Measurements from ENCODE around the gene OSMR. TPM values are rescaled to one million over a fixed set of nuclear protein-coding genes. Genes with fewer than 3 reads are reported as not detected.

Gene OSMR
- total and polyA plus RNA-seq, 2 of the 13 experiments (the other 11 are each of a cell fraction or from before 2014, with no cell fraction given), result 21.3 to 86.5 TPM

DNA sequence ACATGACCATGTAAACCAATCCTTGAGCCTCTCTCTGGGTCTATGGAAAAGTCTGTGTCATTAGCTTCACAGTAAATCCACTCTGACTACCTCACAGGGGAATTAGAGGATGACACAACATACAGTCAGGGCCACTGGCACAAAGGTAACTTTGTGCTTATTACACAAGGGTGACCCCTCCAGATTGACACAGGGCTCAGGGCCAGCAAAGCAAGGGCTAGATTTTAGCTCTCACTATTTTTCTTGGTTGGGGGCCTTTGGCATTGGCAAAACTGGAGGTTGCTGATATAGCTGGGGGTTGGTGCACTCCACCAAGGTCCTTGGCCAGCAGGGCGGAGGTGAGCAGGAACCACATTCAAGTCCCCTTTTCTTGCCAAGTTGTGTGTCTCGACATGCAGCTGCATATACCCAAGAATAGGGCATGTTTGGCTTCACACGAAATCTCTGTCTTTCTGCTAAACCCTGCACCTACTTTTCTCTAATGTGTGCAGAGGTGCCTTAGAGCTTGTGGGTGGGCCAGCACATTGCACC lies 15.2 kb upstream of the OSMR start (continued):
- TF ChIP-seq, protein P1, sequence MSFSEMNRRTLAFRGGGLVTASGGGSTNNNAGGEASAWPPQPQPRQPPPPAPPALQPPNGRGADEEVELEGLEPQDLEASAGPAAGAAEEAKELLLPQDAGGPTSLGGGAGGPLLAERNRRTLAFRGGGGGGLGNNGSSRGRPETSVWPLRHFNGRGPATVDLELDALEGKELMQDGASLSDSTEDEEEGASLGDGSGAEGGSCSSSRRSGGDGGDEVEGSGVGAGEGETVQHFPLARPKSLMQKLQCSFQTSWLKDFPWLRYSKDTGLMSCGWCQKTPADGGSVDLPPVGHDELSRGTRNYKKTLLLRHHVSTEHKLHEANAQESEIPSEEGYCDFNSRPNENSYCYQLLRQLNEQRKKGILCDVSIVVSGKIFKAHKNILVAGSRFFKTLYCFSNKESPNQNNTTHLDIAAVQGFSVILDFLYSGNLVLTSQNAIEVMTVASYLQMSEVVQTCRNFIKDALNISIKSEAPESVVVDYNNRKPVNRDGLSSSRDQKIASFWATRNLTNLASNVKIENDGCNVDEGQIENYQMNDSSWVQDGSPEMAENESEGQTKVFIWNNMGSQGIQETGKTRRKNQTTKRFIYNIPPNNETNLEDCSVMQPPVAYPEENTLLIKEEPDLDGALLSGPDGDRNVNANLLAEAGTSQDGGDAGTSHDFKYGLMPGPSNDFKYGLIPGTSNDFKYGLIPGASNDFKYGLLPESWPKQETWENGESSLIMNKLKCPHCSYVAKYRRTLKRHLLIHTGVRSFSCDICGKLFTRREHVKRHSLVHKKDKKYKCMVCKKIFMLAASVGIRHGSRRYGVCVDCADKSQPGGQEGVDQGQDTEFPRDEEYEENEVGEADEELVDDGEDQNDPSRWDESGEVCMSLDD (CRISPR knock-in tag; IDR thresholded peaks at IDR 0.05; ENCODE audit: borderline replicate concordance), result peak; percentile 58; the same call in 1 of the 2 replicates
- TF ChIP-seq CCDC6 (CRISPR knock-in tag; IDR thresholded peaks at IDR 0.05) (peak; percentile 78), REL (CRISPR knock-in tag; conservative IDR thresholded peaks at IDR 0.05) (no peak), ZNF816 (CRISPR knock-in tag; IDR thresholded peaks at IDR 0.05; ENCODE audit: borderline replicate concordance) (no peak), ZNF543 (CRISPR knock-in tag; IDR thresholded peaks at IDR 0.05) (no peak), HNRNPUL1 (IDR thresholded peaks at IDR 0.05; ENCODE audit: low read depth, low read length) (no peak), ELF3 (CRISPR knock-in tag; IDR thresholded peaks at IDR 0.05) (peak; percentile 65), ZNF615 (CRISPR knock-in tag; IDR thresholded peaks at IDR 0.05; ENCODE audit: borderline replicate concordance) (no peak), ZFP1 (CRISPR knock-in tag; IDR thresholded peaks at IDR 0.05) (peak; percentile 65; the same call in 1 of the 2 replicates), FOXO1 (CRISPR knock-in tag; IDR thresholded peaks at IDR 0.05) (peak; percentile 73; the same call in 1 of the 2 replicates), GABPB1 (CRISPR knock-in tag; IDR thresholded peaks at IDR 0.05) (no peak), REXO4 (CRISPR knock-in tag; IDR thresholded peaks at IDR 0.05; ENCODE audit: borderline replicate concordance) (no peak), TGIF2 (CRISPR knock-in tag; IDR thresholded peaks at IDR 0.05) (peak; percentile 62; the same call in 1 of the 2 replicates), NFIB (CRISPR knock-in tag; IDR thresholded peaks at IDR 0.05; ENCODE audit: borderline replicate concordance) (no peak), ZNF138 (CRISPR knock-in tag; IDR thresholded peaks at IDR 0.05; ENCODE audit: low read depth) (no peak), SIN3A (IDR thresholded peaks at IDR 0.05; ENCODE audit: borderline replicate concordance, low read depth, low read length) (0 out of 2 replicates have a peak, but pooled peaks have one; percentile 29)
- TF ChIP-seq, protein P2, sequence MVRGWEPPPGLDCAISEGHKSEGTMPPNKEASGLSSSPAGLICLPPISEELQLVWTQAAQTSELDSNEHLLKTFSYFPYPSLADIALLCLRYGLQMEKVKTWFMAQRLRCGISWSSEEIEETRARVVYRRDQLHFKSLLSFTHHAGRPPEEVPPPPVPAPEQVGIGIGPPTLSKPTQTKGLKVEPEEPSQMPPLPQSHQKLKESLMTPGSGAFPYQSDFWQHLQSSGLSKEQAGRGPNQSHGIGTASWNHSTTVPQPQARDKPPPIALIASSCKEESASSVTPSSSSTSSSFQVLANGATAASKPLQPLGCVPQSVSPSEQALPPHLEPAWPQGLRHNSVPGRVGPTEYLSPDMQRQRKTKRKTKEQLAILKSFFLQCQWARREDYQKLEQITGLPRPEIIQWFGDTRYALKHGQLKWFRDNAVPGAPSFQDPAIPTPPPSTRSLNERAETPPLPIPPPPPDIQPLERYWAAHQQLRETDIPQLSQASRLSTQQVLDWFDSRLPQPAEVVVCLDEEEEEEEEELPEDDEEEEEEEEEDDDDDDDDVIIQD (CRISPR knock-in tag; IDR thresholded peaks at IDR 0.05; ENCODE audit: low read depth), result peak; percentile 94
- TF ChIP-seq, protein P3, sequence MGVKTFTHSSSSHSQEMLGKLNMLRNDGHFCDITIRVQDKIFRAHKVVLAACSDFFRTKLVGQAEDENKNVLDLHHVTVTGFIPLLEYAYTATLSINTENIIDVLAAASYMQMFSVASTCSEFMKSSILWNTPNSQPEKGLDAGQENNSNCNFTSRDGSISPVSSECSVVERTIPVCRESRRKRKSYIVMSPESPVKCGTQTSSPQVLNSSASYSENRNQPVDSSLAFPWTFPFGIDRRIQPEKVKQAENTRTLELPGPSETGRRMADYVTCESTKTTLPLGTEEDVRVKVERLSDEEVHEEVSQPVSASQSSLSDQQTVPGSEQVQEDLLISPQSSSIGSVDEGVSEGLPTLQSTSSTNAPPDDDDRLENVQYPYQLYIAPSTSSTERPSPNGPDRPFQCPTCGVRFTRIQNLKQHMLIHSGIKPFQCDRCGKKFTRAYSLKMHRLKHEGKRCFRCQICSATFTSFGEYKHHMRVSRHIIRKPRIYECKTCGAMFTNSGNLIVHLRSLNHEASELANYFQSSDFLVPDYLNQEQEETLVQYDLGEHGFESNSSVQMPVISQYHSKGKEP (CRISPR knock-in tag; IDR thresholded peaks at IDR 0.05), result no peak
- TF ChIP-seq, protein P4, sequence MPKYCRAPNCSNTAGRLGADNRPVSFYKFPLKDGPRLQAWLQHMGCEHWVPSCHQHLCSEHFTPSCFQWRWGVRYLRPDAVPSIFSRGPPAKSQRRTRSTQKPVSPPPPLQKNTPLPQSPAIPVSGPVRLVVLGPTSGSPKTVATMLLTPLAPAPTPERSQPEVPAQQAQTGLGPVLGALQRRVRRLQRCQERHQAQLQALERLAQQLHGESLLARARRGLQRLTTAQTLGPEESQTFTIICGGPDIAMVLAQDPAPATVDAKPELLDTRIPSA (CRISPR knock-in tag; IDR thresholded peaks at IDR 0.05; ENCODE audit: borderline replicate concordance), result no peak
- TF ChIP-seq, protein P5, sequence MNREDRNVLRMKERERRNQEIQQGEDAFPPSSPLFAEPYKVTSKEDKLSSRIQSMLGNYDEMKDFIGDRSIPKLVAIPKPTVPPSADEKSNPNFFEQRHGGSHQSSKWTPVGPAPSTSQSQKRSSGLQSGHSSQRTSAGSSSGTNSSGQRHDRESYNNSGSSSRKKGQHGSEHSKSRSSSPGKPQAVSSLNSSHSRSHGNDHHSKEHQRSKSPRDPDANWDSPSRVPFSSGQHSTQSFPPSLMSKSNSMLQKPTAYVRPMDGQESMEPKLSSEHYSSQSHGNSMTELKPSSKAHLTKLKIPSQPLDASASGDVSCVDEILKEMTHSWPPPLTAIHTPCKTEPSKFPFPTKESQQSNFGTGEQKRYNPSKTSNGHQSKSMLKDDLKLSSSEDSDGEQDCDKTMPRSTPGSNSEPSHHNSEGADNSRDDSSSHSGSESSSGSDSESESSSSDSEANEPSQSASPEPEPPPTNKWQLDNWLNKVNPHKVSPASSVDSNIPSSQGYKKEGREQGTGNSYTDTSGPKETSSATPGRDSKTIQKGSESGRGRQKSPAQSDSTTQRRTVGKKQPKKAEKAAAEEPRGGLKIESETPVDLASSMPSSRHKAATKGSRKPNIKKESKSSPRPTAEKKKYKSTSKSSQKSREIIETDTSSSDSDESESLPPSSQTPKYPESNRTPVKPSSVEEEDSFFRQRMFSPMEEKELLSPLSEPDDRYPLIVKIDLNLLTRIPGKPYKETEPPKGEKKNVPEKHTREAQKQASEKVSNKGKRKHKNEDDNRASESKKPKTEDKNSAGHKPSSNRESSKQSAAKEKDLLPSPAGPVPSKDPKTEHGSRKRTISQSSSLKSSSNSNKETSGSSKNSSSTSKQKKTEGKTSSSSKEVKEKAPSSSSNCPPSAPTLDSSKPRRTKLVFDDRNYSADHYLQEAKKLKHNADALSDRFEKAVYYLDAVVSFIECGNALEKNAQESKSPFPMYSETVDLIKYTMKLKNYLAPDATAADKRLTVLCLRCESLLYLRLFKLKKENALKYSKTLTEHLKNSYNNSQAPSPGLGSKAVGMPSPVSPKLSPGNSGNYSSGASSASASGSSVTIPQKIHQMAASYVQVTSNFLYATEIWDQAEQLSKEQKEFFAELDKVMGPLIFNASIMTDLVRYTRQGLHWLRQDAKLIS (CRISPR knock-in tag; IDR thresholded peaks at IDR 0.05), result no peak
